DMS53 treated with DMSO at 0.1 percent for 48 hours (cell line): ENCODE measurements around the gene CNTFR.

Experiments
- DNase-seq: peaks from one replicate; lab custom pipeline; 2025; ENCODE audit not compliant: unreplicated experiment; lab: John Stamatoyannopoulos, UW

The CNTFR gene

GRCh38 chr9:34620061-34620994 lies 30.8 kb upstream of the CNTFR start, which contains the start of gene DCTN3:
Gene DCTN3, minus strand, starts transcription at chr9:34620495. Its CDS starts 31 bp downstream, at chr9:34620464.
- DNase-seq: peak; percentile 76

GRCh38 chr9:34615132-34615531 lies 25.6 kb upstream of the CNTFR start:
- no peak for DNase-seq

- DNase-seq: peak; percentile 31
Observed at GRCh38 chr9:34612788-34613390, 23.4 kb upstream of the CNTFR start.

GRCh38 chr9:34611811-34612787 lies 22.6 kb upstream of the CNTFR start, which contains the start of gene RPP25L:
Gene RPP25L, minus strand, starts transcription at chr9:34612097. Its CDS starts 801 bp downstream, at chr9:34611296.
- DNase-seq: peak; percentile 43

GRCh38 chr9:34611251-34611810 lies 21.8 kb upstream of the CNTFR start:
- no peak for DNase-seq

GRCh38 chr9:34610434-34611206 lies 21.1 kb upstream of the CNTFR start:
- DNase-seq: no peak

- DNase-seq: no peak
Observed at GRCh38 chr9:34607331-34607730, 17.8 kb upstream of the CNTFR start.

- DNase-seq: peak; percentile 47
Observed at GRCh38 chr9:34606905-34607304, 17.4 kb upstream of the CNTFR start.

GRCh38 chr9:34606190-34606589 lies 16.7 kb upstream of the CNTFR start:
- no peak for DNase-seq

GRCh38 chr9:34603610-34604231 lies 14.2 kb upstream of the CNTFR start:
- DNase-seq: peak; percentile 27

- DNase-seq: no peak
Observed at GRCh38 chr9:34601937-34602573, 12.5 kb upstream of the CNTFR start.

GRCh38 chr9:34600908-34601307 lies 11.4 kb upstream of the CNTFR start:
- DNase-seq: no peak

GRCh38 chr9:34599546-34599945 lies 10.0 kb upstream of the CNTFR start:
- no peak for DNase-seq

GRCh38 chr9:34594177-34594576 lies 4.7 kb upstream of the CNTFR start:
- no peak for DNase-seq

GRCh38 chr9:34592895-34593601 lies 3.5 kb upstream of the CNTFR start:
- no peak for DNase-seq

- no peak for DNase-seq
Observed at GRCh38 chr9:34591917-34592866, 2.7 kb upstream of the CNTFR start.

- peak; percentile 11 for DNase-seq
Observed at GRCh38 chr9:34591248-34591916, 1.9 kb upstream of the CNTFR start.
